ENCODE measurements around the gene CIRBP. TPM values are rescaled to one million over a fixed set of nuclear protein-coding genes. Genes with fewer than 3 reads are reported as not detected.

CIRBP gene
- total and polyA plus RNA-seq, 12 donors = 180 to 356 (median 280) TPM

- no peak overlapping the region for H3K4me3 ChIP-seq
- peaks cover 0 to 67% (median 30%) of the 10 kb centered on the region in 9 donors for H3K36me3 ChIP-seq
- intact Hi-C loops (cut with DNase I) = no loop called here
- H3K27me3 ChIP-seq = no peaks in the 10 kb centered on the region
- DNase-seq (no peak), ATAC-seq (no peak)
- H3K4me1 ChIP-seq = peaks cover 2 to 21% (median 8%) of the 10 kb centered on the region in 9 donors
- no peak for TF ChIP-seq CTCF (IDR thresholded peaks at IDR 0.05)
- H3K9me3 ChIP-seq = no peaks in the 10 kb centered on the region
- WGBS, 2 donors = 95 to 96% methylated on average over 49 to 50 of the region's 50 CpGs
- H3K27ac ChIP-seq = no peak overlapping the region
Observed at GRCh38 chr19:1226522-1227303, 42.4 kb upstream of the CIRBP start.

GRCh38 chr19:1227304-1228054 is 41.7 kb upstream of the CIRBP start:
- peaks cover 0 to 19% (median 6%) of the 10 kb centered on the region in 9 donors for H3K4me1 ChIP-seq
- no peak overlapping the region for H3K4me3 ChIP-seq
- H3K27ac ChIP-seq = no peak overlapping the region
- no peaks in the 10 kb centered on the region for H3K9me3 ChIP-seq
- H3K36me3 ChIP-seq = peaks cover 0 to 59% (median 30%) of the 10 kb centered on the region in 9 donors
- TF ChIP-seq CTCF (IDR thresholded peaks at IDR 0.05) = no peak
- 92 to 94% methylated on average over 56 of the region's 56 CpGs for WGBS, 2 donors
- no peak for ATAC-seq
- intact Hi-C loops (cut with DNase I) = no loop called here
- no peak for DNase-seq
- H3K27me3 ChIP-seq = no peaks in the 10 kb centered on the region

- 97% methylated on average over 68 to 100 of the region's 100 CpGs for WGBS, 2 donors
- no peak for TF ChIP-seq CTCF (IDR thresholded peaks at IDR 0.05)
- H3K27me3 ChIP-seq = no peaks in the 10 kb centered on the region
- H3K9me3 ChIP-seq = no peaks in the 10 kb centered on the region
- ATAC-seq = no peak
- DNase-seq = no peak
- H3K27ac ChIP-seq = no peak overlapping the region
- intact Hi-C loops (cut with DNase I) = no loop called here
- no peak overlapping the region for H3K4me3 ChIP-seq
- H3K36me3 ChIP-seq = peaks cover 0 to 50% (median 26%) of the 10 kb centered on the region in 9 donors
- peaks cover 7 to 19% (median 13%) of the 10 kb centered on the region in 9 donors for H3K4me1 ChIP-seq
Observed at GRCh38 chr19:1228161-1228957, 40.8 kb upstream of the CIRBP start.
